HG03064 (cell line): ENCODE results near the gene CRCP.
"Not testable (repeated sequence)": the region's sequence is repeated elsewhere in the genome, so short reads cannot be mapped to it uniquely, and the experiment has no call there.

Experiments
- ATAC-seq: cut with Tn5 transposase; IDR thresholded peaks from one replicate; pipeline ENCODE4 v1.9.1; 2021; ENCODE audit warnings: low read depth; ENCODE audit not compliant: unreplicated experiment

CRCP gene

DNA sequence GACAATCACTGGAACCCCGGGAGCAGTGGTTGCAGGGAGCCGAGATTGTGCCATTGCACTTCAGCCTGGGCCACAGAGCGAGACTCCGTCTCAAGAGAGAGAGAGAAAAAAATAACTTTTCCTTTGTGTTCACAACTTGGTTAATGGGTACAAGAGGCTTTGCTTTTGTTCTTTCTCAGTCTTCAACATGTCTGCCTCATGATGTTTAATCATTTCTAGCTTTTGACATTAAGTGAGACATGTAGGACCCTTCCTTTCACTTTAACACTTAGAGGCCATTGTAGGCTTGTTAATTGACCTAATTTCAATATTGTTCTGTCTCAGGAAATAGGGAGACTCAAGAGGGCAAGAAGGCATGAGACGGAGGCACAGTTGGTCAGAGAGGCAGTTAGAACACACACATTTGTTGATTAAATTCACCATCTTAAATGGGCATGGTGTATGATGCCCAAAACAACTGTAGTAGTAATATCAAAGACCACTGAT lies 9.3 kb upstream of the CRCP start:
- no peak for ATAC-seq

DNA sequence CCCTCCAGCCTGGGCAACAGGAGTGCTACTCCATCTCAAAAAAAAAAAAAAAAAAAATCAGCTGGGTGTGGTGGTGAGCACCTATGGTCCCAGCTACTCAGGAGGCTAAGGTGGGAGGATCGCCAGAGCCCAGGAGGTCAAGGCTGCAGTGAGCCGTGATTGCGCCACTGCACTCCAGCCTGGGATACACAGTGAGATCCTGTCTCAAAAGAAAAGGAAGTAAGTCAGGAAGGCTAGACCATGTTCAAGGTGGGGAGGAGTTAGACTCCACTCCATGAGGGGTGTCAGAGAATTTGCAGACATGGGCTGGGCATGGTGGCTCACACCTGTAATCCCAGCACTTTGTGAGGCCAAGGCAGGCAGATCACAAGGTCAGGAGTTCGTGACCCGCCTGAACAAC lies 6.2 kb upstream of the CRCP start:
- ATAC-seq: not testable (repeated sequence)

DNA sequence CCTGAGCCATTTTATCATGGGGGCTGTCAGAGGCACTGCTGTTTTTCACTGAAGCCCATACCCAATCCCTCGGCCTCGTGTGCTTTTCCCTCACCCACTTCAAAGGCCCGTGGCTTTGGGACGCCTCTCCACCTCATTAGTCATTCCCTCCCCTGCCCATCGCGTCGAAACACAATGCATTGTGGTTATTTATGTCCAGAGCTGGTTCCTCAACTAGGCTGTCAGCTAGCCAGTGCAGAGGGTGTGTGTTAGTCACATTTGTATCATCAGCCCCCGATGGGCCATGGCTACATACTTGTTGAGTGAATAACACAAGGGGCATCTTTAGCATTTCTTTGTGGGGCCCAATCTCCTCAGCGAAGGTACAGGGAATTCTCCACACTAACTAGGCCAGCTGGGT lies 3.8 kb upstream of the CRCP start:
- no peak for ATAC-seq

DNA sequence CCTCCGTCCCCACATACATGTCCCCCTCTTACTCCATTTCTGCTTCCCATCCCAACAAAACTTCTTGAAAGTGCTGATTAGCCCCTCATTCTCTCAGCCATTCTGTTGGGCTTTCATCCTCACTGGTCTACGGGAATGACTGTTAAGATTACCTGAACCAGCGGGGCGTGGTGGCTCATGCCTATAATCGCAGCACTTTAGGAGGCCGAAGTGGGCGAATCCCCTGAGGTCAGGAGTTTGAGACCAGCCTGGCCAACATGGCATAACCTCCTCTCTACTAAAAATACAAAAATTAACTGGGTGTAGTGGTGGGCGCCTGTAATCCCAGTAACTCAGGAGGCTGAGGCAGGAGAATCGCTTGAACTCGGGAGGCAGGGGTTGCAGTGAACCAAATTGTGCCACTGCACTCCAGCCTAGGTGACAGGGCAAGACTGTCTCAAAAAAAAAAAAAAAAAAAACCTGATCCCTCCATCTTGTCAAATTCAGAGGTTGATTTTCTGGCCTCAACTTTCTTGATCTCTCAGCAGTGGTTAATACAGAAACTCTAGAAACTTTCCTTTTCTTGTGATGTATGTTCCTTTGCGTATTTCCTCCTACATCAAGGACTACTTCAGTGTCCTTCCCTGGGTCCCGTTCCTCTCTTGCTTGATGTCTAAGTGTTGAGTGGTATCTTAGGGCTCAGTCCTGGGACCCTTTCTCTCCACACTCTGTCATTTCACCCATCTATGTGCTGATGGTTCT lies 2.2 kb downstream of the CRCP start:
- ATAC-seq: not testable (repeated sequence)

DNA sequence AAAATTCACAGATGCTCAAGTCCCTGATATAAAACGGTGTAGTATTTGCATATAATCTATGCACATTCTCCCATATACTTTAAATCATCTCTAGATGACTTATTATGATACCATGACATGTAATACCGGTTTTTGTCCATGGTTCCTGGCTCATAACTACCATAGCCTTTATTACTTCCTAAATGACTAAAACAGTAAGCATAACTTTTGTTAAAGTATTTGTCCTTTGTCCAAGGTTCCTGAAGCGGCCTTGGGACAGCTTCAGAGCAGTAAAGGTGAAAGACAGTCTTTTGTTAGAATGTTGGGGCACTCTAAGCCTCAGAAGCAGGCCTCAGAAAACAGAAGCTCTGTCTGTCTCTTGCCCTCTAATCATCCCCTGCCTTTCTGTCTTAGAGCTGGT lies 4.0 kb downstream of the CRCP start:
- ATAC-seq: no peak

DNA sequence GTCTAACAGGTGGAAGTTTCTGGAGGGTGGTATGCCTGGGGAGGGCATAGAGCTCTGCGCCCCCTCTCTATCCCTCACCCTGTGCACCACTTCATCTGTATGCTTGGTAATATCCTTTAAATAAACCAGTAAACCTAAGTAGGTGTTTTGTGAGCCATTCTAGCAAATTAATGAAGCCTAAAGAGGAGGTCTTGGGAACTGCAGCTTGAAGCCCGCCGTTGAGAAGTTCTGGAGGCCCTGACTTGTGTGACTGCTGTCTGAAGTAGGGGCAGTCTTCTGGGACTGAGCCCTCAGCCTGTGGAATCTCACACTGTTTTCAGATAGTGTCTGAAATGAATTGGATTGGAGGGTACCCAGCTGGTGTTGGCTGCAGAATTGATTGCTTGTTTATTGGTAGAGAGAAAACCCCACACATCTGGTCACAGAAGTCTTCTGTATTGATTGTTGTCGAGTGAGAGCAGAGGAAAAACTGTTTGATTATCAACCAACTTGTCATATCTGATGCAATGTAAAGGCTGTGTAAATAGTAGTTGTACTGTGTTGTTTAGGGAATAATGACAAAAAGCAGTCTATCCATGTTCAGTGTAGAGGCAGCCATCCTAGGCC lies 4.7 kb downstream of the CRCP start:
- no peak for ATAC-seq

DNA sequence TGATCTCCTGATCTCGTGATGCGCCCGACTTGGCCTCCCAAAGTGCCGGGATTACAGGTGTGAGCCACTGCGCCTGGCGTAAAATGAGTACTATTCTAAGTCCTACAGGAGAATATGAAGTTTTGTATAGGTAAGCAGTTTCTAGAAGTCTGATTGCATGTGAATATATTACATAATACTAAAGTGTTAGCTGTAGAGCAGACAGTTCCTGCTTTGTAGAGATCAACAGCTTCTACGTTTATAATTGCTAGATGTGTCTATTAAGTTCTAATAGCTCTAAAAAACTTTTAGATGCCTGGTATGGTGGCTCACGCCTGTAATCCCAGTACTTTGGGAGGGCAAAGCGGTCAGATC lies 8.5 kb downstream of the CRCP start:
- ATAC-seq: no peak

DNA sequence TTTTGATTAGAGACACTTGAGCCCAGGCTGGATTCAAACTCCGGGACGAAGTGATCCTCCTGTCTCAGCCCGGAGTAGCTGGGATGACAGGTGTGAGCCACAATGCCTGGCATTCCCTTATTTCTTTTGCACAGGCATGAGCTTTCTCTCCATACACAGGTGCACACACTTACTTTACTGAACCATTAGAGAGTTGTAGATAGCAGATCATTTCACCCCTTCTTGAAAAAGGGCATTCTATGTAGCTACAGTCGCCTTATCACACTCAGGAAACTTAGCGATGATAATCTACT lies 9.9 kb downstream of the CRCP start:
- ATAC-seq: not testable (repeated sequence)

DNA sequence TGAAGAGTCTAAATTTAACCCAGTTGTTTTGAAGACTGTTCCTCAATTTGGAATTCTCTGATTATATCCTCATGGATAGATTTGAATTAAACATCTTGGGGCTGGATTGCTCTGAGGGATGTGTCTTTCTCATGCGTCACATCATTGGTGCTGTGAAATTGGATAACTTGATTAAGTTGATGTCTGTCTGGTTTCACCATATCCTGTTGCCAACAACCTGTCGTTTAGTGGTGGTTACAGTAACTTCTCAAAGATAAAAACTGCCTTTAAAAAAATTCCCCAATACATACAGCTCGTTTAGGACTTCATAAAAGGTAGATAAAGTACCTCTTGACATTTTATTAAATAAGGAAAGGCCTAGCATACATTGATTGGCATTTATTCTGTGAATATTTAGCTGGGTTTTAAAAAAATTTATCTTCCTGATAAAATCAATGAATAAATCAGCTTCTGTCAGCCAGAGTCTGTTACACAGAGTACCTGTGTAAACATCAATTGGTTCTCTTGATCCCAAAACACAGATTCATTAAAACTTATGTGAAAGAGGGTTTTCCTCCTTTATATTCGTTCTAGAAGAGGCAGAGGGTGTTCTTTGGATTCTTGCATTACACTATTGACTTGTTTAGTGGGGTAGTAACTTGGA lies 10.5 kb downstream of the CRCP start:
- no peak for ATAC-seq

DNA sequence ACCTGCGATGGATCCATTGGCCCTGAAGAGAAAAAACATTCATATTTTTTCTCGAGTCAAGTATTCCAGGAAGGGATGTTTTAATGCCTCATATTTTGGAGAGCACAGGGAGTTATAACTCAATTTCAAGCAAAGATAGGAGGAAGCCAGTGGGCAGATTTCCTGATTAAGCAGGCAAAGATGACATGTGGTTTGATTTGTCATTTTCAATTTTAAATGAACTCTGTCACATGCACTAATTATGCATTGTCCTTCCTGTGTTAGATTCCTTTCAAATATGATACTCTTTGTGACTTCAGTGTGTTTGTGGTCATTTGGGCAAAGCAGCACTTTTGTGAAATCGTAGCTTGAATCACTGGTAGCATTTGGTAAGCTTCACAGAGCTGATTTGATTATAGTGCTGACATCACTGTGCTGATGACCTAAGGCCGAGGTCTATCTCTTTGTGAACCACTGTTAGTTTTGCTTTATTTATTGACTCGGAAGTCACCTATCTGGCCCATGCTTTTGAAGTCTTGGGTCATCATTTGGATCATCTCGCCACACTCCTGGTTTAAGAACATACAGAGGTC lies 11.2 kb downstream of the CRCP start:
- ATAC-seq: not testable (repeated sequence)

DNA sequence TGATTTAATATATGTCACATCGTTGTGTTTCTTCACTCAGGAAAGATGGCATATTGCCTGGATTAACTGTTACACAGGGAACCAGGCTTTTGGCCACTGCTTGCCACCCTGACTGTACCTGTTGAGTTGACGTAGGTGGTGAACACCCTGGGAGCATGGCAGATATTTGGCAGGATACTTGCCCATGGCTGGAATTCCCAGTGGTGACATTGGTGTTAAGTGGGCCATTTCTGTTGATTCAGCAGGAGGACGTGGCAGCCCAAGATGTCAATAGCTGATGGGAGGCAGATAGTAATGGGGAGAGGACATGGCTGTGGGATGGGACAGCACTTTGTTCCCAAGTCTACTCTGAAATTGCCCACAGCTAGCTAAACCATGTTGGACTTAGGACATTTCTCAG lies 12.5 kb downstream of the CRCP start:
- ATAC-seq: not testable (repeated sequence)

DNA sequence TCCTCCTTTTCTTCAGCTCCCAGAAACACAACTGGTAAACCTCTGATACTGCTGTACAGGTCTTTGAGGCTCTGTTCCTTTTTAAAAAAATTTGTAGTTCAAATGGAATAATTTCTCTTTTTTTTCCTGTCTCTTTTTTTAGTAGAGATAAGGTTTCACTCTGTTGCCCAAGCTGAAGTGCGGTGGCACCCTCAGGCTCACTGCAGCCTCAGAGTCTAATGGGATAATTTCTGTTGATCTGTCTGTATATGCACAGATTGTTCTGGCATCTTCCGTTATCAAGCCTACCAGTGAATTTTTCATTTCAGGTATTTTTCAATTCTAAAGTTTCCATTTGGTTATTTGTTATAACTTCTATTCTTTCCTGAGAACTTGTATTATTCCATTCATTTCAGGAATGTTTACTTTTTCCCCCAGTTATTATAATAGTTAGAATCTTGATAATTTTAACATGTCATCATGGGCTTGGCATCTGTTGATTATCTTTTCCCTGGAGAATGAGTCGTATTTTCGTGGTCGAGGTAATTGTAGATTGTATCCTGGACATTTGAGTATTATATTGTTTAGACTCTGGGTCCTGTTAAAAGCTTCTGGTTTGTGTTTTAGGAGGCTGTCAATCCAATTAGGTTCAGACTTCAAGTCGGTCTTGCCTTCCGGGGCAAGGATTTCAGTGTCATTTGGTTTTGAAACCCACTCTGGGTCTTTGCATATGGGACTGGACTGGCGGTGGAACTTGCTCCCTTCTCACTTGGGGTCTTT lies 24.5 kb downstream of the CRCP start:
- ATAC-seq: no peak

DNA sequence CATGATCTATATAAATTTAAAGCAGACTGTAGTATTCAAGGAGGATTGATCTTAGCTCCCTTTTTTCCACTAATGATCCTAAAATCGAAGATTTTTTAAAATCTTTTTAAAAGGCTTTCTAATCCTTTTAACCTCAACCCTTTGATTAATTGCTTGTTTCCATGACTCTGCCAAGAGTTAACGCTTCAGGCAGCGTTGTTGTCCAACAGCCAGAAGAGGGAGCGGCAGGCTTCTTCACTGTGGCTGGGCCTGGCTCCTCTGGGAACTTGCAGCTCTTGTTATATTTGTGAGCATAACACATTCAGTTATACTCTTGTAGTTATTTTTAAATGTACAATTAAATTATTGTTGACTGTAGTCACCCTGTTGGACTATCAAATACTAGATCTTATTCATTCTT lies 26.3 kb downstream of the CRCP start:
- ATAC-seq: no peak

DNA sequence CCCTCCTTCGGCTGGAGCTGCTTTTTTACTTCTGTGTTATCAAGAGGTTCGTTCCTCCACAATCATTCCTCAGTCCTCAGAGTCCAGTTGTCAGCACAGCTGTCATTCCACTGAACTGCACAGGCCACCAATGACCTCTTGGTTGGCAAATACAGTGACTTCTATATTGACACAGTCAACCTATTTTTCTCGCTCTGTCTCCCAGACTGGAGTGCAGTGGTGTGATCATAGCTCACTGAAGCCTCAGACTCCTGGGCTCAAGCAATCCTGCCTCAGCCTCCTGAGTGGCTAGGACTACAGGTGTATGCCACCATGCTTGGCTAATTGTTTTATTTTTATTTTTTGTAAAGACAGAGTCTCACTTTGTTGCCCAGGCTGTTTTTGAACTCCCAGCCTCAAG lies 27.7 kb downstream of the CRCP start:
- ATAC-seq: no peak

DNA sequence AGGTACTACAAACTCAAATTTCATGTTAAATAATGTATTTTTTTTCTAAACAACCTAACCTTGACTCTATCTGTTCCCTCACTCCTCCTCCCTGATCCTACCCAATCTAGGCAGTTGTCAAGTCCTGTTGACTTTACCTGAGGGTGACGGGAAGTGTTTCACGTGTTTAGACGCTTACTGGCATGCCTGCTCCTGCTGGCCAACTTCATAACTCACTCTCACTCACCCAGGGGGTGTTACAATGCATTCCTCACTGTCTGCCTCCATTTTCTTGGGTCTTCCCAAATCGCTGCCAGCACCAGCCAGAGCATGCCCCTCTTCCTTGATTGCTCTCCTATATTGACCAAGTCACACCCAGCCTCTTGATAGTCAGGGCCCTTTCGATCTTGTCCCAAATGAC lies 28.3 kb downstream of the CRCP start:
- no peak for ATAC-seq

DNA sequence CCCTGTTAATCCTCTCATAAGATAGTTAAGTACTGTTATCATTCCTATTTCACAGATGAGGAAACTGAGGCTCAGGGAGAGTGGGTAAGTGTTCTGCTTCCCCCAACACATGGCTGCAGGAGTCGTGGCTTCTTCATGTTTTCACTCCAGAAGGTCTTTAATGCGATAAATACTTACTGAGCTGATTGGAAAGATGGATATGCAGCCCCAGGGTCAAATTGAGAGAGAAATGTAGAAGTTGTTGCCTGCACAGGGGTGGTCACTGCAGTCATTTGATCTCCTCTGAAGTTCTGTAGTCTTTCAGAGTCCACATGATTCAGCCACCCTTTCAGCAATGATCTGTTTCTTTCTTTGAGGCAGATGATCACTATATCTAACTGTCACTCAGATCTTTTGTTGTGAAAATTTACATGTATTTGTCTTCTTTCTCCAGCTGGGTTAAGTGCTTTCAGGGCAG lies 29.3 kb downstream of the CRCP start:
- ATAC-seq: no peak

DNA sequence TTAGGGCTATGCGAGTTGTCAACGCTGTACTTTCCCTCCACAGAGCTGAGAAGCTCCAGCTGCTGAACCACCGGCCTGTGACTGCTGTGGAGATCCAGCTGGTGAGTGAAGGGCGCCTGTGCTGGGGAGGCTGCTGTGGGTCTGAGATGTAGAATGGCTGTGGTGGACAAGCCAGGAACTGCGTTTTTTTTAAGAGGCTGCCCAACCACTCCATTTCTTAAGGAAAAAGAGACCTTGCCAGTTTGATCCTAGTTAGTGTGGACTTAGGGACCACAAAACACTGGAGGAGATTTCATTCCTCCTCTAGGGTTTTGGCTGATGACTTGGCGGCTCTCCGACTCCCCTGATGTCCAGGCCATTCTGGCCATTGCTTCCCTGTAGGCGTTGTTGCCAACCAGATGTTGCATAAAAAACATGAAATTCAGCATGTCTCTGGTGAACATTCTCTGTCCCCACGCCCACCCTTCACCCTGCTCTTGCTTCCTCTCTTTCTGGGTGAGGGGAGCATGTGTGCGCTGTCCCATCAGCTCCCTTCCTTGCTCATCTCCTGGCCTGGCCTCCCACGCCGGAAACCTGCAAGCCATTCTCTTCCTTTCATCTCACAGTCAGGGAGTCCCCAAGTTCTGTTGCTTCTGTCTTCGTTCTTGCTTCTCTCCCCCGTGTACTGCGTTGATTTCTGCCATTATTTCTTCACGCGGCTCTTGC lies 30.9 kb downstream of the CRCP start:
- no peak for ATAC-seq

DNA sequence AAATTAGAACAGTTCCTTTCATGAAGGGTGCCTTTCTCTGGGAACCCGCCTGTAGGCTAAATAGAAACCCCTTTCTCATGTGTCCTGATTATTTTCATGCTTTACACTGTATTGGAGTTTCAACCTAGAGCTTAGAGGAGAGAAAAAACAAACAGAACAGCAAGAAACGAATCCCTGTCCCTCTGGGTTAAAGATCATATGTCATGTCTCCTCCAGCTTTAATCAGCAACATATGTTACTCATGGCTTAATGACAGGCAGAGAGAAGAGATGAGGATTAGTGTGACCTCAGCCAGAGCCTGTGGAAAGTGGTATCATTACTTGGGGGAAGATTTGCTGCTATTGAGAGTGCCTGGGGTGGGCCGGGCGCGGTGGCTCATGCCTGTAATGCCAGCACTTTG lies 32.1 kb downstream of the CRCP start:
- no peak for ATAC-seq

DNA sequence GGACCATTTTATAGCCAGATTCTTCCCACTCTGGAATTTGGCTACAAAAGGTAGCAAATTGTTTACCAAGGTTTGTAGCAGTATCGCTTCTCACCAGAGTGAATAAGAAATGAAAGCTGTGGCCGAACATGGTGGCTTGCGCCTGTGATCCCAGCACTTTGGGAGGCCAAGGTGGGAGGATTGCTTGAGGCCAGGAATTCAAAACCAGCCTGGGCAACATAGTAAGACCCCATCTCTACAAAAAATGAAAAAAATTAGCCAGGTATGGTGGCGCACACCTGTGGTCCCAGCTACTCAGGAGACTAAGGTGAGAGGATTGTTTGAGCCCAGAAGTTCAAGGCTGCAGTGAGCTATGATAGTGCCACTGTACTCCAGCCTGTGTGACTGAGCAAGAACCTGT lies 33.0 kb downstream of the CRCP start:
- not testable (repeated sequence) for ATAC-seq

DNA sequence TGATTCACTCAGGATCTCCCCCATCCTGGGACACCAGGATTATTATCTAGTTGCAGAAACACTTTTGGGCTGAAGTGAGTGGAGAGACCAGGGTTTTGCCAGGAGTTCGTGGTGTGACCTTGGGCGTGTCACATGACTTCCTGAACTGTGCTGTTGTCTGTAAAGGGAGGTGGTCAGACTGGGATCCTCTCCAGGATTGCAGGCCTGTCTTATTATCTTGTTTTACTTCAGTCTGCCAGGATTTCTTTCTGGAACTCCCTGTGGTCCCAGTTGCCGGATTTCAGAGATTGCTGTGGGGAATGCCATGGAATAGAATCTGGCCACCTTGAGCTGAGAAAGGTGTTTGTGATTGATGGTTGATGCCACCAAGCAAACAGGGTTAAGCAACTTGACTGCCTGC lies 35.8 kb downstream of the CRCP start:
- ATAC-seq: no peak
